ENCODE data around the gene E2F2. TPM values are rescaled to one million over a fixed set of nuclear protein-coding genes. Genes with fewer than 3 reads are reported as not detected.

The E2F2 gene, protein sequence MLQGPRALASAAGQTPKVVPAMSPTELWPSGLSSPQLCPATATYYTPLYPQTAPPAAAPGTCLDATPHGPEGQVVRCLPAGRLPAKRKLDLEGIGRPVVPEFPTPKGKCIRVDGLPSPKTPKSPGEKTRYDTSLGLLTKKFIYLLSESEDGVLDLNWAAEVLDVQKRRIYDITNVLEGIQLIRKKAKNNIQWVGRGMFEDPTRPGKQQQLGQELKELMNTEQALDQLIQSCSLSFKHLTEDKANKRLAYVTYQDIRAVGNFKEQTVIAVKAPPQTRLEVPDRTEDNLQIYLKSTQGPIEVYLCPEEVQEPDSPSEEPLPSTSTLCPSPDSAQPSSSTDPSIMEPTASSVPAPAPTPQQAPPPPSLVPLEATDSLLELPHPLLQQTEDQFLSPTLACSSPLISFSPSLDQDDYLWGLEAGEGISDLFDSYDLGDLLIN
- 23.5 and 23.7 TPM in 2 replicates for total RNA-seq
- long read RNA-seq, partial matches to known transcripts = 1 of 7 reads
- long read RNA-seq, other reads (novel, unspliced or antisense) = 6 of 7 reads

GRCh38 chr1:23530747-23531561 lies at the start of gene E2F2:
TSS of gene E2F2 (minus strand) at chr1:23531233. CDS start at chr1:23530793, 440 bp downstream.
- H3K36me3 Mint-ChIP-seq (ENCODE audit: low read depth) = no peaks in the 10 kb centered on the region
- peak within 1 kb of the TSS; percentile 91 for H3K4me3 Mint-ChIP-seq
- H3K27ac Mint-ChIP-seq (ENCODE audit: unreplicated experiment) = peak within 1 kb of the TSS; percentile 93
- no peaks in the 10 kb centered on the region for H3K9me3 Mint-ChIP-seq
- peak; percentile 71 for DNase-seq (ENCODE audit: low read depth, low spot score)
- no peaks in the 10 kb centered on the region for H3K27me3 Mint-ChIP-seq (ENCODE audit: low read depth)
- H3K4me1 Mint-ChIP-seq = peaks cover 44% of the 10 kb centered on the region
- TF ChIP-seq, protein P1, sequence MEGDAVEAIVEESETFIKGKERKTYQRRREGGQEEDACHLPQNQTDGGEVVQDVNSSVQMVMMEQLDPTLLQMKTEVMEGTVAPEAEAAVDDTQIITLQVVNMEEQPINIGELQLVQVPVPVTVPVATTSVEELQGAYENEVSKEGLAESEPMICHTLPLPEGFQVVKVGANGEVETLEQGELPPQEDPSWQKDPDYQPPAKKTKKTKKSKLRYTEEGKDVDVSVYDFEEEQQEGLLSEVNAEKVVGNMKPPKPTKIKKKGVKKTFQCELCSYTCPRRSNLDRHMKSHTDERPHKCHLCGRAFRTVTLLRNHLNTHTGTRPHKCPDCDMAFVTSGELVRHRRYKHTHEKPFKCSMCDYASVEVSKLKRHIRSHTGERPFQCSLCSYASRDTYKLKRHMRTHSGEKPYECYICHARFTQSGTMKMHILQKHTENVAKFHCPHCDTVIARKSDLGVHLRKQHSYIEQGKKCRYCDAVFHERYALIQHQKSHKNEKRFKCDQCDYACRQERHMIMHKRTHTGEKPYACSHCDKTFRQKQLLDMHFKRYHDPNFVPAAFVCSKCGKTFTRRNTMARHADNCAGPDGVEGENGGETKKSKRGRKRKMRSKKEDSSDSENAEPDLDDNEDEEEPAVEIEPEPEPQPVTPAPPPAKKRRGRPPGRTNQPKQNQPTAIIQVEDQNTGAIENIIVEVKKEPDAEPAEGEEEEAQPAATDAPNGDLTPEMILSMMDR (conservative IDR thresholded peaks at IDR 0.05) = peak; percentile 19

DNA sequence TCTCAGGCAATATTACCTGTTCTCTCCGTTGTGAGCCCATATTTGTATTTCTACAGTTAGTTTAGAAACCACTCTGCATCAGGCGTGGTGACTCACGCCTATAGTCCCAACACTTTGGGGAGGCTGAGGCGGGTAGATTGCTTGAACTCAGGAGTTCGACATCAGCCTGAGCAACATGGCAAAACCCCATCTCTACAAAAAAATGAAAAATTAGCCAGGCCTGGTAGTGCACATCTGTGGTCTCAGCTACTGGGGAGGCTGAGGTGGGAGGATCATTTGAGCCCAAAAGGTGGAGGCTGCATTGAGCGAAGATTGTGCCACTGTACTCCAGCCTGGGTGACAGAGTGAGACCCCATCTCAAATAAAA lies 47.9 kb upstream of the E2F2 start:
- Mint-ChIP-seq H3K4me3 (no peak overlapping the region), H3K27me3 (ENCODE audit: low read depth) (no peaks in the 10 kb centered on the region), H3K9me3 (no peaks in the 10 kb centered on the region), H3K27ac (ENCODE audit: unreplicated experiment) (no peak overlapping the region), H3K4me1 (peaks cover 50% of the 10 kb centered on the region), H3K36me3 (ENCODE audit: low read depth) (no peaks in the 10 kb centered on the region)
- TF ChIP-seq, protein P1 (conservative IDR thresholded peaks at IDR 0.05) = no peak
- DNase-seq (ENCODE audit: low read depth, low spot score) = no peak

DNA sequence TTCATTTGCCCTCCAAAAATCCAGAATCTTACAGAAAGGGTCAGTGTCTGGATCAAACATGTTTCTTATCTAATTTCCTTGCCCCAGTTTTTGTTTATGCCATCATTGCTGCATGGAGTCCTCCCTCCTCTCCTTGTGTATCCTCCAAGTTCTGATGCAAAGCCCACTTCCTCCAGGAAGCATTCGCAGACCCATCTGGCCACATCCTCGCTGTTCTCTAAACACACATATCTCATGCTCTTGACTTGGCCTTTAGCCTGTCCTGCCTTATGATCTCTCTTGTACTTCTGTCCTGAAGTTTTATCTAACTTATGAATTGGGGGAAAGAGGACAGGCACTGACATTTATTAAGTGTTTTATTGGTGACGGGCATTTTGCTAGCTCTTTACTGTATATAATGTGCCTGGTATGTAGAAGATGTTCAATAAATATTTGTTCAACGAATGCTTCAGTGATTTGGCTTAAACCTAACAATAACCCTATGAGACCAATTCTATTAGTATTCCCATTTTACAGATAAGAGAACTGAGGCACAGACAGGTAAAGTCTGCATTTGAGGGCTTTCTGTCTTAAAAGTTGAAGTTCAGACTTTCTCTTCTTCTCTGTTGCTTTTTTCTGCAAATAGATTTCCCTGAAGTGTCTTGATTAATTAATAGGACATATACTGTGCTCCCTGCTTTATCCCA lies 47.4 kb upstream of the E2F2 start:
- H3K9me3 Mint-ChIP-seq = no peaks in the 10 kb centered on the region
- no peaks in the 10 kb centered on the region for H3K27me3 Mint-ChIP-seq (ENCODE audit: low read depth)
- TF ChIP-seq, protein P1 (conservative IDR thresholded peaks at IDR 0.05) = no peak
- DNase-seq (ENCODE audit: low read depth, low spot score) = no peak
- H3K36me3 Mint-ChIP-seq (ENCODE audit: low read depth) = no peaks in the 10 kb centered on the region
- no peak overlapping the region for H3K4me3 Mint-ChIP-seq
- H3K27ac Mint-ChIP-seq (ENCODE audit: unreplicated experiment) = peak overlapping the region; percentile 13
- H3K4me1 Mint-ChIP-seq = peaks cover 50% of the 10 kb centered on the region

- H3K36me3 Mint-ChIP-seq (ENCODE audit: low read depth) = no peaks in the 10 kb centered on the region
- TF ChIP-seq, protein P1 (conservative IDR thresholded peaks at IDR 0.05) = no peak
- no peak overlapping the region for H3K4me3 Mint-ChIP-seq
- no peaks in the 10 kb centered on the region for H3K27me3 Mint-ChIP-seq (ENCODE audit: low read depth)
- peaks cover 60% of the 10 kb centered on the region for H3K4me1 Mint-ChIP-seq
- H3K9me3 Mint-ChIP-seq = no peaks in the 10 kb centered on the region
- peak overlapping the region; percentile 83 for H3K27ac Mint-ChIP-seq (ENCODE audit: unreplicated experiment)
- no peak for DNase-seq (ENCODE audit: low read depth, low spot score)
Observed at GRCh38 chr1:23577056-23578004, 46.3 kb upstream of the E2F2 start.

All from neural crest cell (in vitro differentiated cells).